OCI-LY7 (cell line): ENCODE results near the gene YTHDF1. TPM values are rescaled to one million over a fixed set of nuclear protein-coding genes. Genes with fewer than 3 reads are reported as not detected.

Experiments used
- BruUV-seq: library from RNA; stranded (reverse); fragments of 400-500 nt; replicated peaks from 2 replicates; lab custom pipeline; 2021; lab: Mats Ljungman, UMichigan
- CTCF ChIA-PET: fragments of 300-600 bp; sonication (Branson Sonifier 250); formaldehyde crosslinking; loops from one replicate; lab custom pipeline; 2022; ENCODE audit warnings: antibody characterized with exemption; ENCODE audit not compliant: unreplicated experiment; lab: Charles Lee
- POLR2A ChIA-PET: fragments of 300-600 bp; sonication (Branson Sonifier 250); formaldehyde crosslinking; loops from one replicate; lab custom pipeline; 2022; ENCODE audit warnings: antibody characterized with exemption; lab: Charles Lee
- DNase-seq: peaks from one replicate; pipeline ENCODE4 v3.0.0-alpha.2; 2015; ENCODE audit warnings: low spot score
- H2AFZ ChIP-seq: fragments of 200-600 bp; sonication (generic), shearing (Covaris generic); 2 replicates; pipeline ENCODE4 v1.6.1; 2014; ENCODE audit warnings: mild to moderate bottlenecking, antibody characterized with exemption, low read length, moderate library complexity
- H3K27ac ChIP-seq: fragments of 200-600 bp; sonication (generic); 2 replicates; pipeline ENCODE4 v1.5.1; 2014; ENCODE audit warnings: mixed run types, low read depth, mild to moderate bottlenecking, moderate library complexity, low read length, inconsistent platforms; ENCODE audit not compliant: poor library complexity, severe bottlenecking
- H3K36me3 ChIP-seq: fragments of 200-600 bp; sonication (generic); 2 replicates; pipeline ENCODE4 v1.6.1; 2014; ENCODE audit warnings: mild to moderate bottlenecking, antibody characterized with exemption, low read length, moderate library complexity, mixed read lengths; ENCODE audit not compliant: insufficient read depth
- H3K4me1 ChIP-seq: fragments of 200-600 bp; sonication (generic); 2 replicates; pipeline ENCODE4 v1.5.1; 2014; ENCODE audit warnings: mild to moderate bottlenecking, low read length; ENCODE audit not compliant: insufficient read depth, poor library complexity, severe bottlenecking
- H3K4me2 ChIP-seq: fragments of 200-600 bp; sonication (generic); 2 replicates; pipeline ENCODE4 v1.6.1; 2014; ENCODE audit warnings: mild to moderate bottlenecking, low read length
- H3K4me3 ChIP-seq: fragments of 200-600 bp; sonication (generic); 2 replicates; pipeline ENCODE4 v1.5.1; 2014; ENCODE audit warnings: mild to moderate bottlenecking, low read depth, low read length; ENCODE audit not compliant: poor library complexity, severe bottlenecking
- H3K79me2 ChIP-seq: fragments of 200-600 bp; sonication (generic); 2 replicates; pipeline ENCODE4 v1.6.1; 2016; ENCODE audit warnings: low read depth, mild to moderate bottlenecking, low read length, moderate library complexity, mixed read lengths; ENCODE audit not compliant: insufficient read depth
- H3K9me2 ChIP-seq: fragments of 200-600 bp; sonication (generic); 2 replicates; pipeline ENCODE4 v1.6.1; 2016; ENCODE audit warnings: mild to moderate bottlenecking, low read length, mixed read lengths; ENCODE audit not compliant: insufficient read depth
- H3K9me3 ChIP-seq: fragments of 200-600 bp; sonication (generic); 2 replicates; pipeline ENCODE4 v1.6.1; 2014; ENCODE audit warnings: mild to moderate bottlenecking, mixed run types, low read length, mixed read lengths
- H4K20me1 ChIP-seq: fragments of 200-600 bp; sonication (generic); 2 replicates; pipeline ENCODE4 v1.6.1; 2014; ENCODE audit warnings: mild to moderate bottlenecking, antibody characterized with exemption, low read length, moderate library complexity, mixed read lengths; ENCODE audit not compliant: insufficient read depth
- CTCF ChIP-seq: fragments of 200-600 bp; sonication (generic); conservative IDR thresholded peaks from 2 replicates; pipeline ENCODE4 v1.5.1; 2014; ENCODE audit warnings: mild to moderate bottlenecking, antibody characterized with exemption, low read length, moderate library complexity, mixed read lengths
- EZH2phosphoT487 ChIP-seq: fragments of 200-600 bp; sonication (generic); IDR thresholded peaks from 2 replicates; pipeline ENCODE4 v1.6.1; 2018; ENCODE audit warnings: low read depth, borderline replicate concordance, mild to moderate bottlenecking, mixed run types, antibody characterized with exemption, low read length, moderate library complexity, mixed read lengths
- intact Hi-C: fragments of 100-400 bp; cut with micrococcal nuclease; formaldehyde crosslinking; loops from one replicate; pipeline ENCODE4 v1.10.0; 2022; ENCODE audit not compliant: unreplicated experiment
- total RNA-seq, 2 experiments: library from RNA; depleted of rRNA in 1 of 2; stranded (reverse); fragments of >200 nt in 1 of 2; shearing (Covaris generic) in 1 of 2; gene quantifications; 2 replicates each; pipeline ENCODE4 v1.2.3, GENCODE V29; 2014 to 2022

Gene YTHDF1
- total RNA-seq, 2 experiments from 2014 or later: 31.3 to 42.7 TPM

- intact Hi-C loops: no loop called here
- no peaks in the 10 kb centered on the region for H3K79me2 ChIP-seq
- H3K4me3 ChIP-seq: no peak overlapping the region
- TF ChIP-seq CTCF (no peak), EZH2phosphoT487 (no peak)
- peaks cover 17% of the 10 kb centered on the region for H3K9me3 ChIP-seq
- no TSS peak for BruUV-seq
- no peak overlapping the region for H2AFZ ChIP-seq
- DNase-seq: no peak
- no peaks in the 10 kb centered on the region for H3K9me2 ChIP-seq
- no peaks in the 10 kb centered on the region for H3K4me1 ChIP-seq
- H3K36me3 ChIP-seq: no peaks in the 10 kb centered on the region
- POLR2A ChIA-PET: no interaction called here
- CTCF ChIA-PET: no interaction called here
- no peak overlapping the region for H3K27ac ChIP-seq
- H3K4me2 ChIP-seq: no peak overlapping the region
- H4K20me1 ChIP-seq: no peaks in the 10 kb centered on the region
These were observed 65.5 kb downstream of the YTHDF1 start for GRCh38 chr20:63150391-63150898.

- DNase-seq: no peak
- no peak overlapping the region for H3K27ac ChIP-seq
- H3K4me2 ChIP-seq: no peak overlapping the region
- no peak overlapping the region for H3K4me3 ChIP-seq
- BruUV-seq: no TSS peak
- ChIA-PET CTCF (no interaction called here), POLR2A (no interaction called here)
- H3K4me1 ChIP-seq: no peaks in the 10 kb centered on the region
- H3K36me3 ChIP-seq: no peaks in the 10 kb centered on the region
- H3K9me3 ChIP-seq: peaks cover 17% of the 10 kb centered on the region
- H3K79me2 ChIP-seq: no peaks in the 10 kb centered on the region
- no peaks in the 10 kb centered on the region for H4K20me1 ChIP-seq
- H3K9me2 ChIP-seq: no peaks in the 10 kb centered on the region
- TF ChIP-seq CTCF (no peak), EZH2phosphoT487 (no peak)
- H2AFZ ChIP-seq: no peak overlapping the region
- intact Hi-C loops: no loop called here
These were observed 66.3 kb downstream of the YTHDF1 start for GRCh38 chr20:63149531-63150192.

- TF ChIP-seq EZH2phosphoT487: no peak
- no peak overlapping the region for H2AFZ ChIP-seq
- CTCF ChIA-PET: no interaction called here
These were observed 67.2 kb downstream of the YTHDF1 start for GRCh38 chr20:63148696-63149095.

More at GRCh38 chr20:63148696-63149095, 67.2 kb downstream of the YTHDF1 start:
- POLR2A ChIA-PET: no interaction called here
- no peaks in the 10 kb centered on the region for H4K20me1 ChIP-seq
- intact Hi-C loops: no loop called here
- no peak overlapping the region for H3K27ac ChIP-seq
- H3K4me2 ChIP-seq: no peak overlapping the region
- no peak overlapping the region for H3K4me3 ChIP-seq
- no peak for DNase-seq
- no TSS peak for BruUV-seq
- H3K79me2 ChIP-seq: no peaks in the 10 kb centered on the region
- H3K36me3 ChIP-seq: no peaks in the 10 kb centered on the region
- H3K9me3 ChIP-seq: peaks cover 17% of the 10 kb centered on the region
- H3K9me2 ChIP-seq: no peaks in the 10 kb centered on the region
- no peaks in the 10 kb centered on the region for H3K4me1 ChIP-seq
